ENCODE measurements around the gene ADM5.

ADM5 gene

GRCh38 chr19:49685845-49686332 is 3.5 kb upstream of the ADM5 start:
- no peak for TF ChIP-seq CTCF (IDR thresholded peaks at IDR 0.05; ENCODE audit: low read depth, low read length, missing control alignments)

DNA sequence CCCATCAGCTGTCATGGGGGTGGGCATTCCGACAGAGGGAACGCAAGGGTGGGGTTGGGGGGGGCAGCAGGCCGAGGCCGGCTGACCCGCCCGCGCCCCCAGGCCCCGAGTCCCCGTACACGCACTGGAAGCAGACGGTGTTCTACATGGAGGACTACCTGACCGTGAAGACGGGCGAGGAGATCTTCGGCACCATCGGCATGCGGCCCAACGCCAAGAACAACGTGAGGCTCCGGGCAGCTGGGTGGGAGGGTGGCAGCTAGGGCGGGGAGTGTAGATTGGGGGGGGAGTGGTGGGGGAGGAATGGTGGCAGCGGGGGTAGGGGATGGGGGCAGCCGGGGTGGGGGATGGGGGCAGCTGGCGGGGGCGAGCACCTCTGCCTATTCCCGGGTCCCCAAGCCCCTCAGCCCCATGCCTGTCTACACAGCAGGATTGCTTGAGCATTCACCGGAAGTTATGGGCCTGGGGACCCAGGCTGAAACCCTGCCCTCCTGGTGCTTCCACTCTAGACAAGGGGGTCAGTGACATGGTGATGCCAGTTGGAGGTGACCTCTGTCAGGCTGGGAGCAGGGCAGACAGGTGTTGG is 2.8 kb upstream of the ADM5 start:
- in situ Hi-C loops (cut with HindIII; ENCODE audit: low sequenced_read_pairs): no loop called here
- no peak for DNase-seq (ENCODE audit: low read depth)
- H3K4me3 ChIP-seq (ENCODE audit: low read depth, low read length): no peak overlapping the region
- TF ChIP-seq CTCF (IDR thresholded peaks at IDR 0.05; ENCODE audit: low read depth, low read length, missing control alignments): no peak

More at GRCh38 chr19:49685845-49686332, 3.5 kb upstream of the ADM5 start:
- in situ Hi-C loops (cut with HindIII; ENCODE audit: low sequenced_read_pairs): no loop called here
- DNase-seq (ENCODE audit: low read depth): no peak
- H3K4me3 ChIP-seq (ENCODE audit: low read depth, low read length): no peak overlapping the region

DNA sequence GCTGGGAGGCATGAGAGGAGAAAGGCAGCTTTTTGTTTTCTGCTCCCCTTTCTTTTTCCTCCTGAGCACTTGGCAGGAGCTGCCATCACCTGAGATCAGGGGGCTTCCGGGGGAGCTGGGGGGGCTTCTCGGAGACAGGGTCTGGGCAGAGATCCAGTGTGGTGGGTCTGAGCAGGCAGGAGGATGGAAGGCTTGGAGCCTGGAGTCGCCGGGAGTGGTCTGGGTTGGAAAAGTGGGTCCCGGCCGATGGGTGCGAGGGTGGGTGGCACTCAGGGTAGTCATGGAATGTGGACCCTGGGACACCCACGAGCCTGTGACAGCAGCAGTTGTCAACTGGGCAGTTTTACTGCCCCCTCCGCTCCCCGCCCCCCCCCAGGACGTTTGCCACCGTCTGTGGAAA is 2.2 kb upstream of the ADM5 start:
- in situ Hi-C loops (cut with HindIII; ENCODE audit: low sequenced_read_pairs): no loop called here
- TF ChIP-seq CTCF (IDR thresholded peaks at IDR 0.05; ENCODE audit: low read depth, low read length, missing control alignments): no peak
- DNase-seq (ENCODE audit: low read depth): no peak
- no peak overlapping the region for H3K4me3 ChIP-seq (ENCODE audit: low read depth, low read length)

- H3K4me3 ChIP-seq (ENCODE audit: low read depth, low read length): no peak overlapping the region
- no peak for DNase-seq (ENCODE audit: low read depth)
- in situ Hi-C loops (cut with HindIII; ENCODE audit: low sequenced_read_pairs): no loop called here
- no peak for TF ChIP-seq CTCF (IDR thresholded peaks at IDR 0.05; ENCODE audit: low read depth, low read length, missing control alignments)
Measured at GRCh38 chr19:49687566-49688316, 1.7 kb upstream of the ADM5 start.

DNA sequence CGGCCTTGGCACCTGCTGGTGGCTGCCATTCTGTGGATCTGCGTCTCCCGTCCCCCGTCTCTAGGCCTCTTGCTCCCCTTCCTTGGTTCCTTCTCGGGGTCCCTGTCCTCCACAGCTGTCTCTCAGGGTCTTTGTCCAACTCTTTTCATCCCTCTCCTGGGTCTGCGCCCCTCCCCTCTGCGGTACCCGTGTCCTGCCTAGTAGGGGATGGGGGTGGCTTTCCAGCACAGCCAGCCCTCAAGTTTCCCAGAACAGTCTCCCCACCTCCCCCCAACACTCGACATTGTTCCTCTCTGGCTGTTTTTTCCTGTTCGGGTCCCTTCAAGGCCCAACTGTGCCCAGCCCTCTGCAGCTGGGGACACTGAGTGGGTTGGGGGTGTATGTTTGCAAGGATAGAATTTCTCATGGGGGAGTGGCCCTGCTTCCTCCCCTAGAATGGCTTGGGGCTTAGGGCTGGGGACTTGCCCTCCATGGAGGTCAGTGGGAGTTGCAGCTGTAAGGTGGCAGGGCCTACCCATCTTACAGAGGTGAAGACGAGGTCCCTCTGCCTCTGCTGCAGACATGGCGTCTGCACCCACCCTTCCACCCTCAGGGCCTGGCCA is 762 bp upstream of the ADM5 start:
- DNase-seq (ENCODE audit: low read depth): no peak

More for the DNA sequence above, 762 bp upstream of the ADM5 start:
- in situ Hi-C loops (cut with HindIII; ENCODE audit: low sequenced_read_pairs): no loop called here
- no peak for TF ChIP-seq CTCF (IDR thresholded peaks at IDR 0.05; ENCODE audit: low read depth, low read length, missing control alignments)
- no peak overlapping the region for H3K4me3 ChIP-seq (ENCODE audit: low read depth, low read length)
